OCI-M1 (cell line): ENCODE data around the gene PTPRJ.
A peak's percentile ranks its signal among the peaks of the same experiment; 100 is the strongest.

Source experiments
- DNase-seq: peaks from one replicate; lab custom pipeline; 2025; lab: John Stamatoyannopoulos, UW

The PTPRJ gene

DNA sequence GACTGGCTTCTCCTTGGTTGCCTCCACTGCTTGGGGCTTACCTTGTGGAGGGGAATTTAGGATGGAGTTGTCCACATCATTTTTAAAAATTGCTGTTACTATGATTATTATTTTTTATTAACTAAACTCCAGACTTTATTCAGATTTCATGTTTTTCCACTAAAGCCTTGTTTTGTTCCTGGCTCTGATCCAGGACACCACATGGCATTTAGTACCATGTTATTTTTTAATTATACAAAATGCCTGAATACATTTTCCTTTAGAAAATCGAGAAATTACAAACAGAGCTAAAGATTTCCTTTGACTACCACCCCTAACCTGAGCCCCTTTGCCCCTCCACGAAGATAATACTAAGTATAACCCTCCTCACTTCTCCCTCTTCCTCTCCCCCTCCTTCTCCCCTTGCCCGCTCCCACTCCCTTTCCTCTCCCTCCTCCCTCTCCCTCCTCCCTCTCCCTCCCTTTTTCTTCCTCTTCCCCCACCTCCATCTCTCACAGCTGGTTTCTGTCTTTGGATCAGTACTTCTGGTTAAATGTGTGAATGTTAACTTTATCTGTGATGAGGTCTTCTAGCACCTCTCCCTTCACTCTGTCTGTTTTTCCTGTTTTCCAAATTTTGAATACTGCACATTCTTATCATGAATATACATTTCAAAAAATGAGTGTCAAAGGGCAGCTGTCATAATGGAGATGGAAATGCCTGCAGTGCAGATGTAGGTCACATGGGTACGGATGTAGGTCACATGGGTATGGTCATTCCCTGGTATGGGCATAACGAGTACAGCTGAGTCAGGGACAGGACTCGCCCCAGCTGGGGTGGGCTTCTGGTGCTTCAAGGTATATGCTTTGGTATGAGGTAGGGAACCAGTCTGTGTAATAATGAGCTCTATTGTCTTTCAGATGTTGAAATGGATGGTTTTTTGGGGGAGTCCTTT lies 181.9 kb downstream of the PTPRJ start:
- no peak for DNase-seq

DNA sequence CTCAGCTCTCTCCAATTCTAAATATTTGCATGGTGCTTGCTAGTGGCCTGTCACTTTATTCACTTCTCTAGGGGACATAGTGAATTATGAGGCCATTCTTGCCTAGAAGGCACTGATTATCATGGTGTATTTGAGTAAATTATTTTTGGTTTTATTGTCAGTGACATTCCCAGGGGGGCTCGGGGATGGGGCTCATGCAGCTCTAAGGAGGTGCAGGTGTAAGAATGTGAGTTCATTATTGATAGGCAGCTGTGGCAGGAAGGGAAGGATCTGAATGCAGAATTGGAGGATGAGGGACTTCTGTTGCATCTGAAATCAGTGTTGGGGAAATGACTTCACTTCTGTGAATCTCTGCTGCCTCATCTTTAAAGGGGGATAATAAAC lies 182.5 kb downstream of the PTPRJ start:
- DNase-seq = no peak

DNA sequence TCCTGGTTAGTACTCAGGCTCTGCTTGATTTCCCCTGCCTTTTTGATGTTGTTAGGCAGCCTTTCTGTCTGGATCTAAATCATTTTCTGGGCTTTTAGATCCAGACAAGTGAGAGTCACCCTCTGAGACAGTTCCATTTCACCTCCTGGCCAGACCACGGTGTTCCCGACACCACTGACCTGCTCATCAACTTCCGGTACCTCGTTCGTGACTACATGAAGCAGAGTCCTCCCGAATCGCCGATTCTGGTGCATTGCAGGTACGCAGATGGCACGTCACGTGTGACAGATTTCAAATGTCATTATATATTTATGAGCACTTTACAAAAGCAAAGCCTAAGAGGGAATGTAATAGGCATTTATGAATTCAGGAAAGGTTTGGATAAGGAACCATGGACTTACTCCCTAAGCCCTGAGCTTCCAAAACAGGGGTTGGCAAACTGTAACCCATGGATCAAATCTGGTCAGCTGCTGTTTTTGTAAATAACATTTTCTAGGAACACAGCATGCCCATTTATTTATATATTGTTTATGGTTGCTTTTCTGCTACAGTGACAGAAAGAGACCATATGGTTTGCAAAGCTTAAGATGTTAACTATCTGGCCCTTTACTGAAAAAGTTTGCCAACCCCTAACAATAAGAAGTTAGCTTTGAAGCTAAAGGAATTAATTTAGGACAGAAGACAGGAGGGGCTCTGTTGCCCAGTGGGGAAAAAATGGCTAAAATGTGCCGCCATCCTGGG lies 183.2 kb downstream of the PTPRJ start:
- DNase-seq = no peak

DNA sequence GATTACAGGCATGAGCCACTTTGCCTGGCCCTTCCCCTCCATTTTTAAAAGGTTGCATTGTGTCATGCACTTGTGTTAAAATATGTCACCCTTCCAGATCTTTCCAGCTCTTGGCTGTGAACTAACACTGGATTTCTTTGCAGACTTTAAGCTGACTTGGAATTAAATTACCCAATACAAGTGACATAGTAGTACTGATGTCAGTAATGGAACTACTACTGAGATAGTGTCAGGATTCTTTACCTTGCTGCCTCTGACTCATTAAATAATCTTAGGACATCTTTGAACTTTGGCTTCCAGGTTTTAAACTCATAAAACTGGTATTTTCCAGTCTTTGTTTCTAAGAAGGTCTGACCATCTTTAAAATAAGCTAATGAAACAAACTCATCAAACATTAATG lies 184.5 kb downstream of the PTPRJ start:
- DNase-seq = no peak

DNA sequence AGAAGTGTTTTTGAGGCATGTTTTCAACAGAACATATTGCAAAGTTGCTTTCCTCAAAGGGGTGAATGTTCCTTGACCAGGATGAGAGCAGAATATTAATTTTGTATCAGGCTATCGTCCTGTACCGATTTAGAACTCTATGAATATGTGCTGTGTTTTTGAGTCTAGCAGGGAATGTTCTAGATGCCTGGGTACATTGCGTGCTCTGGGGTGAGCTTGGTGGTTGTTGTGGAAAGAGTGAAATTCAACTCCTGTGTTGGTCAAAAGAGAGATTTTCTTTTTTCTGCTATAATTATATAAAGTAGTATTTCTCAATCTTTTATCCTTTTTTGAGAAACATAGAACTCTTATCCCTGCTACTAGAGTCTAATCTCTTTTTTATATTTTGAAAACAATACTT lies 185.1 kb downstream of the PTPRJ start:
- DNase-seq = no peak

DNA sequence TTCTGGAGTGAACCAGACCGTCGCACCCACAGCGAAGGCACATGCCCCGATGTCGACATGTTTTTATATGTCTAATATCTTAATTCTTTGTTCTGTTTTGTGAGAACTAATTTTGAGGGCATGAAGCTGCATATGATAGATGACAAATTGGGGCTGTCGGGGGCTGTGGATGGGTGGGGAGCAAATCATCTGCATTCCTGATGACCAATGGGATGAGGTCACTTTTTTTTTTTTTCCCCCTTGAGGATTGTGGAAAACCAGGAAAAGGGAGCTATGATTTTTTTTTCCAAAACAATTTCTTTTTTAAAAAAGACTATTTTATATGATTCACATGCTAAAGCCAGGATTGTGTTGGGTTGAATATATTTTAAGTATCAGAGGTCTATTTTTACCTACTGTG lies 187.0 kb downstream of the PTPRJ start:
- no peak for DNase-seq

DNA sequence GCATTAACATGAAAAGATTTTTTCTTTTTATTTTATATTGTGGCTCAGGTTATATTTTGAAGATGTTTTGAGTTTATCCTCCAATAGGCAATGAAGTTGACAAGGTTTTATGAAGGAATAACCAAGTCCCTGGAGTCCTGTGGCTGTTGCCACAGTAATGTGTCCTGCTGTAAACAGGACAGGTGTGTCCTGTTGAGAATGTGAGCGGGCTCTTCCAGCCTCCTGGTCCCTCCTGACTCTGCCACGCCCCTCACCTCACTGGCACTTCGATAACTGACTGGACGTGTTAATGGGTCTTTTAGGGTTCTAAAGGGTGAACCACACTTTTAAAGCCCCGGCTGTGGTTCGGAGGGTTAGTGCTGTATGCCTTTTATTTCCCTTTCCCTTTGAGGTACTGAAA lies 188.5 kb downstream of the PTPRJ start:
- no peak for DNase-seq

DNA sequence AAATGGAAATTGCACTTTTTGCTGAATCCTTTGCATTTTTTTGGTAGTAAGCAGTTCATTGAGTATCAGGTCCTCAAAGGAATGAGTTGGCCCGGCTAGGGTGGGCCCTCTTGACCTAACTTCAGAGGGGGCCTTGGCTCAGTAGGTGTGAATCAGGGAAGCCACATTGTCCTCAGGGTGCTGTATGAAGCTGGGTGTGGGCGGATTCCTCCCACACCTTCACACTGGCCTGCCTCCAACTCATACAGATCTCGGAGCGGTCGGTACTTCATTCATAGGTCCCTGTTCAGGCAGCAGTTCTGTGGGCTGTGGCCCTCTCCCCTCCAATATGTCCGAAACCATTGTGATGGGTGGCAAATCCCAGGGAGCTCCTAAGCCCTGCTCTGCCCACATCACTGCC lies 188.9 kb downstream of the PTPRJ start:
- DNase-seq = no peak

DNA sequence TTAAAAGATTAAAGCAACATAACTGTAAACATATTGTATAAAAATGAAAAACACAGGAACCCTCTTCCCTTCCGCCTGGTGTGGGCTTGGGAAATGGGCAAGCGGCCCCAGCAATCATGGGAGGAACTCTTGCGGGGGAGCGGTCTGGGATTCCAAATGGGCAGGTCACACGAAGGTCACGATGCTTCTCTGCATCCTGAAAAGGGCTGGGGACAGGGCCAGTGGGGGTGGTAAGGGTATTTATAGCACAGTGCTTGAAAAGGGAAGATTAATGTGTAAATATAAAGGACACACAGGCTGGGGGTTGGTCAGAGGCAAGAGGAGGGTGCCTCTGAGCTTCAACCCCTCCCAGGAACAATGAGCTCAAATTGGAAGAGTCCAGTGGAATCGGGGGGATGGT lies 189.4 kb downstream of the PTPRJ start:
- DNase-seq = no peak

DNA sequence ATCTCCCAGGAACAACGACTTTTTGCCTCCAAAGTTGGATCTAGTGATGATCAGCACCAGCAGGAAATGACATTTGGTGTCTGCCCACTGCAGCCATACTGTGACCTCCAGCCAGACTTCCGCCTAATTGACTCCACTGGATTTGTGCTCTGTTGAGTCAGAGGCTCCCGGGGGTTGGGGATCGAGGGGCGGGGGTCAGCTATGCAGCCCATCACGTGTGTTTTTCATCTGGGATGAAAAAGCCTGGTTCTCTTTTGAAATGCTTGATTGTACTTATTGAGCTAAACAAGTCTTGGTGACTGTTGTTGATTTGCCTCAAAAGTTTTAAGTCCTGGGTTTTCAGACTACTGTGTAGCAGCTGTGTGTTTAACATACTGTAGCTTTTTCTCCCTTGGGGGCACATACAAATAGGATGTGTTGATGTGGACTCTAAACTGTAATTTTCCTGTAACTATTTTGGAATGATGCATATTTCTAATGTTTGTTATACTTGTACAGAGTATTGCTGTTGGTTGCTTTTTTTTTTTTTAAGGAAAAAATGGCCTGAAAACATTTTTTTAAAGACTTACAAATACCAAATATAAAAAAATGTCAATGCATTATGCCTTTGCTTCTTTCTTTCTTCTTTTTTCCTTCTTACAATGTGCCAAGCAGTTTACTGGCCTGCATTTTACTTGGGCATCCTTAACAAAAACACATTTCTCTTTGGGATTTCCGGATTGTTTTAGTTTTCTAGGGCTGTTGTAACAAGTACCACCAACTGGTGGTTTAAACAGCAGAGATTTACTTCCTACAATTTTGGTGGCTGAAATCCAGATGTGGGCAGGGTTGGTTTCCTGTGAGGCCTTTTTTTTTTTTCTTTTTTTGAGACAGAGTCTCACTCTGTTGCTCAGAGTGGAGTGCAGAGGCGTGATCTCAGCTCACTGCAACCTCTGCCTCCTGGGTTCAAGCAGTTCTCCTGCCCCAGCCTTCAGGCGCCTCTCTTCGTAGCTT lies 190.2 kb downstream of the PTPRJ start:
- DNase-seq = no peak

DNA sequence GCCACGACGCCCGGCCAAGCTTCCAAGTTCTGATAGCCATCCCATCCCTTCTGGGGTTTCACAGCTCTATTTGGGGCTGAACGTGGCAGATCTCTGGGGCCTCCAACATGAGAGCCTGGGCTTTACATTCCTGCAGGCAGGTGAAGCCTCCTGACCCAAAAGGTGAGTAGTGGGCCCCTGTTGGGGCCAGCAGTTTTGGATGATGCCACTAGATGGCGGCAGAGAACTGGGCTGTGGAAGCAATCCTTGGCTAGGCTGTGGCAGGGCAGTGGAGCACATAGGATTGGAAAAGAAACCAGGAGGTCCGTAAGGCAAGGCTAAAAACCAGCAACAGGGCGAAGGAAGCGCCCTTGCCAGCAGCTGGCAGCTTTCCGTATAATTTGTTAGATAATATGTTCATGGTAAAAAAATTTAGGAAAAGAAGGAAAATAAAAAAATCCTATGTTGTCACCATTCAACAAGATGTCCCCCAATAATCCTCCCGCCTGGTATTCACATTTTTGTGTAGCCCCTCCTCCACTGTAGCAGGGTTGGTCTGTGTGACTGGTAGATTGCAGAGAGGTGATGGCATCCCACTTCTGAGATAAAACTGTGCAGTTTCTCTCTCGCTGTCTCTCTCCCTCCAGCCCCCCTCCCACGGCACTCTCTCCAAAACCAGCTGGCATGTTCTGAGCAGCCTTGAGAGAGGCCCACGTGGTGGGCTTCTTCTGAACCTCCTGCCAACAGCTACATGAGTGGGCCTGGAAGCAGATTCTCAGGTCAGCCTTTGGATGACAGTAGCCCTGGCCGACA lies 192.7 kb downstream of the PTPRJ start:
- DNase-seq = peak; percentile 81

DNA sequence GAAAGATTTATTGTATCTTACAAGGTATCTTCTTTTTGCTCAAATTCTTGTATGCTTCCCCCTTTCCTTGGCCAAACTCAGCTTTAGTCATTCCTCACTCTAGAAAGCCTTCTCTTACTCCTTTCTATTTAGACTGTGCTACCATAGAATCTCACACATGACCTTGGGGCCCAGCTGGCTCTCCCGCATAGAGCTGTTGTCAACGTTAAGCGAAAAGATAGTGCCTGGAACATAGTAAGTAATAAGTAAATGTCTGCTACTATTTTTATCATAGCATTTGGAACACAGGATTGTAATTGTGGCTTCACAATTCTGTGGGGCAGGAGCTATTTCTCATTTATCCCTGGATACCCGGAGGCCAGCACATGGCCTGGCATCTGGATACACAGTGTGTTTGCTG lies 197.3 kb downstream of the PTPRJ start:
- no peak for DNase-seq

DNA sequence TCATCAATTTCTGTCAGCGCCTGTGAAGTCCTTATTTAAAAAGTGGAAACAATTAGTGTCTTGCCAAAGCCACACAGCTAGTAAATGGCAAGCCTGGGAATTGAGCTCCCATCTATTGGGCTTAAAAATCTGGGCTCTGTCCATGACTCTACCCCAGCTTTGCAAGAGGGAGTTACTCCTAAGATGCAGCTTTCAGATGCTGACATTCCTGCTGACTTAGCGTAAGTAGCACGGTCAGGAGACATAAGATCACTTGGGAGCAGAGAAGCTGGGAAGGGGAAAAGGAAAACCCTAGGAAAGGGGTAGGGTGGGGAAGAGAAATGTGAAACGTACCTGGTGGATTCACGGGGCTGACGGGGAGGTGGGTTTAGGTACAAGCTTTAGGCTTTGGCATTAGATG lies 200.3 kb downstream of the PTPRJ start:
- DNase-seq = no peak

DNA sequence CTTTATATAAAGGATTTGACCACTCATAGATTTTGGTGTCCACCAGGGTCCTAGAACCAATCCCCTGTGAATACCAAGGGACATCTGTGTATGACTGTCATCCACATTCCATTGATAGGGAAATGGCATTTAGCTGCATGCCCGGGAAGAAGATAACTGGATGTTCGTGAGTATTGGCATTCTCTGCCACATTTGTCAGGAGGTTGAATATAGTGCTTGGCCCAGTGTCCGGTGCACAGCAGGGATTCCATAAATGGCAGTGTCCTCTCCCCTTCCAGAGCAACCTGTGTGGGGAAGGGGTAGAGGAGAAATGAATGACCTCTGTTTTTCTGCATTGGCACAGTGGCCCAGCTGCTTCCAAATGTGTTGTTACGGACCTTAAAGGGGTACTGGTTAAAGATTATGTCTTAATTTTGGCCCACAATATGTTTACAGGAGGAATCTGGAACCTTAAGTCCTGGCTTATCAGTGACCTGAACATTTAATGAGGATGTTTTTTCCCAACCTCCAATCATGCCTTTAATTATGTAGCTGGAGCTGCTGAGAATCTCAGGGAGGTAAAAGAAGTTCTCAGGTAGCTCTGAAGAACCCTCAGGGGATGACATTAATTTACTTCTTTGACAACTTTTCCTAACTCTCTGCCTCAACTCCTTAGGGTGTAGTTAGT lies 202.6 kb downstream of the PTPRJ start:
- DNase-seq = no peak

DNA sequence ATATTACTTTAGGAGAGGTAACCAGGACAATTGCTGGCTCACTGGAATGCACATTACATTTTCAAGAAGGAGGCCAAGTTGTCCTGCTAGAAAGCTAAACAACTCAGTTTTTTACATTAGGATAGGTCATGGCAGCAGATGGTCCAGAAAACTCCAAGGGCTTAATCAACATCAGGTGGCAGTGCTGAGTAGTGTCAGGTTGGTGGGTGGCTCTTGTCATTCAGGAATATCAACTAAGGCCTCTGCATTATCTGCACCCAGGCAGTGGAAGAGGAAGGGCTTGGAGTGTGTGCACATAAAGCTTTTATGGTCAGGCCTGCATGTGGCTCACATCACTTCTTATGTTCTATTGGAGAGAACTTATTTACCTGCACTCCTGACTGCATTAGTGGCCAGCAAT lies 204.1 kb downstream of the PTPRJ start:
- peak; percentile 15 for DNase-seq

DNA sequence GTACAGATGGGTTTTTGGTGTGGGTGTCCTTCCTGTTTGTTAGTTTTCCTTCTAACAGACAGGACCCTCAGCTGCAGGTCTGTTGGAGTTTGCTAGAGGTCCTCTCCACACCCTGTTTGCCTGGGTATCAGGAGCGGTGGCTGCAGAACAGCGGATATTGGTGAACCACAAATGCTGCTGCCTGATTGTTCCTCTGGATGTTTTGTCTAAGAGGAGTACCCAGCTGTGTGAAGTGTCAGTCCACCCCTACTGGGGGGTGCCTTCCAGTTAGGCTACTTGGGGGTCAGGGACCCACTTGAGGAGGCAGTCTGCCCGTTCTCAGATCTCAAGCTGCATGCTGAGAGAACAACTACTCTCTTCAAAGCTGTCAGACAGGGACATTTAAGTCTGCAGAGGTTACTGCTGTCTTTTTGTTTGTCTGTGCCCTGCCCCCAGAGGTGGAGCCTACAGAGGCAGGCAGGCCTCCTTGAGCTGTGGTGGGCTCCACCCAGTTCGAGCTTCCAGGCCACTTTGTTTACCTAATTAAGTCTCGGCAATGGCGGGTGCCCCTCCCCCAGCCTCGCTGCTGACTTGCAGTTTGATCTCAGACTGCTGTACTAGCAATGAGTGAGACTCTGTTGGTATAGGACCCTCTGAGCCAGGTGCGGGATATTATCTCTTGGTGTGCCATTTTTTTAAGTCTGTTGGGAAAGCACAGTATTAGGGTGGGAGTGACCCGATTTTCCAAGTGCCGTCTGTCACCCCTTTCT lies 210.7 kb downstream of the PTPRJ start:
- DNase-seq = peak; percentile 49

DNA sequence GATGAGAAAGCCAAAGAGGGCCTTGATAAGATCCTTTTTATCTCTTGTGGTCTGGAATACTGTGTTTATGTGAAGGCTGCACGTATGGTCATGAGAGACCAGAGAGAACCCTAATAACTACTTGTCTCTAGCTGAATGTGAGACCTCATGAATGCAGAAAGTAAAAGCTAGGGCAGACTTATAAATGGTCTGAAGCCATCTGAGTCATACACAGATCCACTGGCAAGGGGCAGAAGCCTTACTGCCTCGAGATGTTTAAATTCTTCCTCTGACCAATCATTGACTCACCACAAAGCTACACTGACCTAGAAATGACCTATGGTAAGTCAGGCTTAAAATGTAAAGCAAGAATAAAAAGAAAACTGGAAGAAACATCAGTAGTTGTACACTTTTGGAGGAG lies 213.5 kb downstream of the PTPRJ start:
- DNase-seq = no peak

DNA sequence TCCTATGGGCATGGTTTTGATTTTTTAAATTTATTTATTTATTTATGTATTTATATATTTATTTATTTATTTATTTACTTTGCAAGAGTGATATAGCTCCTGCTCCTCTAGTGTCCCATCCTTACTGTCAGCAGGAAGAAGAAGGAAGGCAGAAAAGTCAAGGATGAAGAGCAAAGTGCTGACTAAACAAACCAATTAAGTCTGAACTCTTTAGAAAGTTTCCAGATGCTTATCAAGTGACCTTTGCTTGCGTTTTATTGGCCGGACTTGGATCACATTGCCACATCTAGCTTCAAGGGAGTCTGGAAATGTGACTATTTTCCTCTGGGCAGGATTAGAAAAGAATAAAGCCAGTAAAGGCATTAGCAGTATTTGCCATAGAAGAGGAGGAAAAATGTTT lies 227.5 kb downstream of the PTPRJ start:
- no peak for DNase-seq

DNA sequence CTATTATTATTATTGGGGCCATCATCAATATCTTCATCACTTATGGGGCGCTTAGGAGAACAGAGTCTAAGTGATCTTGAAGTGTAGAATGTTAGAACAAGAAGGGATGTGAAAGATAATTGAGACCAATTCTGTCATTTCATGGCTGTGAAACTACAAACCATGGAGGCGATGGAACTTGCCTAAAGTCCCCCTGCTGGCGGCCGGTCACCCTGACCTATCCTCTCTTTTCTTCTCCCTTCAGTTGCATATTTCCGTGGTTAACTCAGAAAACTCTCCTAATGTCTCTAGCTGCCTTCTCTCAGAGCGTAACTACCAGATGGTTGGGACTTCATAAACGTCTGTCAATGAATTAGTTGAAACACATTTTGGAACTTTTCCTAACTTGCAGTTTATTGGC lies 229.7 kb downstream of the PTPRJ start:
- DNase-seq = peak; percentile 41

DNA sequence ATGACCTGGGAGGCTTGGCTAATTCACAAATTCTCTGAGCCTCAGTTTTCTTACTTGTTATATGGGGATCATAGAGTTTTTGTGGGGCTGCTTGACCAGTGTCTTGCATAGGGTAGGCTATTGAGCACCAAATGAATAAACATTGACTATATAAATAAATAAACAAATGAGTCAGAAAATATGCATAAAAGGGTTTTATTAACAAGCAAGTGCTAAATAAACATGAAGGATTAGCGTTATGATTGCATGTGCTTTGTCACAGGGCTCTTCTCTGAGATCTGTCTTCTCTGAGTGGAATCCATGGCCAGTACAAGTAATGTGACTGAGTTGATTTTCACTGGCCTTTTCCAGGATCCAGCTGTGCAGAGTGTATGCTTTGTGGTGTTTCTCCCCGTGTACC lies 236.2 kb downstream of the PTPRJ start, which contains the start of gene OR4B1:
TSS of gene OR4B1 (plus strand) at position 301 of the 400 bp plus-strand sequence. CDS start at position 301, 0 bp downstream.
- no peak for DNase-seq
